RWPE1 (cell line): Measurements from ENCODE around the gene EID2B.
A peak's percentile ranks its signal among the peaks of the same experiment; 100 is the strongest.

Experiments
- CTCF ChIA-PET: fragments of 350-600 bp; sonication (Branson Sonifier 250); formaldehyde crosslinking; extraction: SDS; loops from one replicate; lab custom pipeline; 2021; lab: Yijun Ruan, JAX
- POLR2A ChIA-PET: fragments of 400-600 bp; formaldehyde crosslinking; extraction: SDS; loops from one replicate; lab custom pipeline; 2020; ENCODE audit warnings: antibody characterized with exemption; ENCODE audit not compliant: low non-redundant PET; lab: Yijun Ruan, JAX
- DNase-seq: peaks from one replicate; pipeline ENCODE4 v3.0.0; 2012; ENCODE audit warnings: low spot score
- H3K27ac ChIP-seq: fragments of 450-650 bp; 2 replicates; pipeline ENCODE4 v1.5.1; 2017
- TF ChIP-seq, protein P1 (sequence below): fragments of 450-650 bp; conservative IDR thresholded peaks from 2 replicates; pipeline ENCODE4 v1.5.1; 2017; ENCODE audit warnings: low read depth, mild to moderate bottlenecking

The EID2B gene

GRCh38 chr19:39544911-39545310 is 12.3 kb upstream of the EID2B start:
- ChIA-PET POLR2A (no interaction called here), CTCF (no interaction called here)
- TF ChIP-seq, protein P1, sequence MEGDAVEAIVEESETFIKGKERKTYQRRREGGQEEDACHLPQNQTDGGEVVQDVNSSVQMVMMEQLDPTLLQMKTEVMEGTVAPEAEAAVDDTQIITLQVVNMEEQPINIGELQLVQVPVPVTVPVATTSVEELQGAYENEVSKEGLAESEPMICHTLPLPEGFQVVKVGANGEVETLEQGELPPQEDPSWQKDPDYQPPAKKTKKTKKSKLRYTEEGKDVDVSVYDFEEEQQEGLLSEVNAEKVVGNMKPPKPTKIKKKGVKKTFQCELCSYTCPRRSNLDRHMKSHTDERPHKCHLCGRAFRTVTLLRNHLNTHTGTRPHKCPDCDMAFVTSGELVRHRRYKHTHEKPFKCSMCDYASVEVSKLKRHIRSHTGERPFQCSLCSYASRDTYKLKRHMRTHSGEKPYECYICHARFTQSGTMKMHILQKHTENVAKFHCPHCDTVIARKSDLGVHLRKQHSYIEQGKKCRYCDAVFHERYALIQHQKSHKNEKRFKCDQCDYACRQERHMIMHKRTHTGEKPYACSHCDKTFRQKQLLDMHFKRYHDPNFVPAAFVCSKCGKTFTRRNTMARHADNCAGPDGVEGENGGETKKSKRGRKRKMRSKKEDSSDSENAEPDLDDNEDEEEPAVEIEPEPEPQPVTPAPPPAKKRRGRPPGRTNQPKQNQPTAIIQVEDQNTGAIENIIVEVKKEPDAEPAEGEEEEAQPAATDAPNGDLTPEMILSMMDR, result no peak
- no peak for DNase-seq
- H3K27ac ChIP-seq, result no peak overlapping the region

GRCh38 chr19:39544226-39544903 is 11.7 kb upstream of the EID2B start:
- no peak for DNase-seq
- ChIA-PET POLR2A (no interaction called here), CTCF (no interaction called here)
- H3K27ac ChIP-seq, result no peak overlapping the region
- TF ChIP-seq, protein P1, result no peak

DNA sequence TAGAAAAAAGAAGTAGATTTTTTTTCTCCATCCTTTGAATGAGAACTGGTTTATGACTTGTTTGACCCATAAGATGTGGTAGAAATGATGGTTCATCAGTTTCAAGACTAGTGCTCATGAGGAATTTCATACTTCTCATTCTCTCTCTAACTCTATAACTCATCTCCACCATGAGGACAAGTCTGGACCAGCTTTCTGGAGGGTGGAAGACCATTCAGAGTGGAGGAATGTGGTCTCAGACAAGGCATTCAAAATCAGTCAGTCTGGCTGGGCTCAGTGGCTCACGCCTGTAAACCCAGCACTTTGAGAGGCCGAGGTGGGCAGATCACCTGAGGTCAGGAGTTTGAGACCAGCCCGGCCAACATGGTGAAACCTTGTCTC is 10.8 kb upstream of the EID2B start:
- ChIA-PET CTCF (interaction anchor here (1.5 kb wide), 1 partner anchor 40 kb away, joined by 5 read pairs; no protein-coding TSS in a partner anchor), POLR2A (no interaction called here)

DNA sequence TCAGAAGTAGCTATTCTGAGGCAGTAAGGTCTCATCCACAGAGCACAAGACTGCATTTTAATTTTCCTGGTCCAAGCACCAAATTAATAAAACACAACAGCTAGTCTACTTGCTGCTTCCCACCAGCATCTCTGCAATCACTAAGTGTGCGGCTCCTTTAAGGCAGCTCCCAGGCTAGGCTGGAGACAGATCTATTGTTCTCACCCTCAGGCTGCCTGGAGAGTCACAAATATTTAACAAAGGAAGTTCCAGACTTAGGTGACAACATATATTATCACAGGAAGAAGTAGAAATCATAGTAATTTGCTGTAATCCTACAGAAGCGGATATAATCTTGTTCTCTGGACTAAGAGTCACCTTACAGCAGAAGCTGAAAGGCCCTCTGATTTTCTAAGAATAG is 9.6 kb upstream of the EID2B start:
- DNase-seq, result no peak
- TF ChIP-seq, protein P1, result no peak
- H3K27ac ChIP-seq, result no peak overlapping the region
- ChIA-PET CTCF (interaction anchor here (0.7 to 1.5 kb wide), 2 partner anchors 39 to 263 kb away, joined by 3 to 5 read pairs; no protein-coding TSS in a partner anchor), POLR2A (no interaction called here)

More for the DNA sequence above, 10.8 kb upstream of the EID2B start:
- TF ChIP-seq, protein P1, result no peak
- DNase-seq, result peak; percentile 47
- H3K27ac ChIP-seq, result peak overlapping the region; percentile 48; the same call in 1 of the 2 replicates

DNA sequence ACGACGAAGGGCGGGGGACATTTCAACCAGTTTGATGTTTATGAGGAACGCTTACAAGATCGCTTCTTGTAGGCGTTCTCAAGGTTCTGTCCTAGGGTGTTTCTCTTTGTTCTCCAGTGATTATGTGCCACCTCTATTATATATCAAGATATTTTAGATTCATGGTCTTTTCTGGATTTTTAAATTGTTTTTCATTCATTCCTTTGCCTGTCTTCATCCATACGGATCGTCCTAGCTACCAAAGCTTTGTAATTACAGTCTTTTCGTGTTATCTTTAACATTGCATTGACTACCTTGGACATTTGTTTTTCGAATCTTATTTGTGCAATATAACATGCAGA is 7.7 kb upstream of the EID2B start:
- CTCF ChIA-PET, result interaction anchor here (0.6 to 1.5 kb wide), 3 partner anchors 43 to 100 kb away, joined by 3 to 5 read pairs (median 3); no protein-coding TSS in a partner anchor
- POLR2A ChIA-PET, result no interaction called here
- TF ChIP-seq, protein P1, result peak; percentile 59; the same call in 1 of the 2 replicates
- H3K27ac ChIP-seq, result peak overlapping the region; percentile 84
- no peak for DNase-seq

GRCh38 chr19:39539518-39540332 is 7.1 kb upstream of the EID2B start, which contains the start of gene EID2:
Gene EID2, minus strand, starts transcription at chr19:39540161. Its CDS starts 82 bp downstream, at chr19:39540079.
- POLR2A ChIA-PET, result no interaction called here
- peak; percentile 99 for DNase-seq
- peak within 1 kb of the TSS; percentile 84 for H3K27ac ChIP-seq
- TF ChIP-seq, protein P1, result peak; percentile 88
- CTCF ChIA-PET, result interaction anchor here (0.6 to 1.5 kb wide), 4 partner anchors 15 to 547 kb away, joined by 3 to 5 read pairs (median 4); no protein-coding TSS in a partner anchor
